HG03039 (cell line): ENCODE data around the gene NCOA1.
"Not testable (repeated sequence)": the region's sequence is repeated elsewhere in the genome, so short reads cannot be mapped to it uniquely, and the experiment has no call there.

ENCODE experiments used
- ATAC-seq: cut with Tn5 transposase; IDR thresholded peaks from one replicate; pipeline ENCODE4 v1.9.1; 2021; ENCODE audit warnings: mild to moderate bottlenecking, moderate library complexity; ENCODE audit not compliant: unreplicated experiment

NCOA1 gene

DNA sequence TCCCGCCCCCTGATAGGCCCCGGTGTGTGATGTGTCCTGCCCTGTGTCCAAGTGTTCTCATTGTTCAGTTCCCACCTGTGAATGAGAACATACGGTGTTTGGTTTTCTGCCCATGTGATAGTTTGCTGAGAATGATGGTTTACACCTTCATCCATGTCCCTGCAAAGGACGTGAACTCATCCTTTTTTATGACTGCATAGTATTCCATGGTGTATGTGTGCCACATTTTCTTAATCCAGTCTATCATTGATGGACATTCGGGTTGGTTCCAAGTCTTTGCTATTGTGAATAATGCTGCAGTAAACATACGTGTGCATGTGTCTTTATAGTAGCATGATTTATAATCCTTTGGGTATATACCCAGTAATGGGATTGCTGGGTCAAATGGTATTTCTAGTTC is 40.6 kb downstream of the NCOA1 start:
- not testable (repeated sequence) for ATAC-seq

DNA sequence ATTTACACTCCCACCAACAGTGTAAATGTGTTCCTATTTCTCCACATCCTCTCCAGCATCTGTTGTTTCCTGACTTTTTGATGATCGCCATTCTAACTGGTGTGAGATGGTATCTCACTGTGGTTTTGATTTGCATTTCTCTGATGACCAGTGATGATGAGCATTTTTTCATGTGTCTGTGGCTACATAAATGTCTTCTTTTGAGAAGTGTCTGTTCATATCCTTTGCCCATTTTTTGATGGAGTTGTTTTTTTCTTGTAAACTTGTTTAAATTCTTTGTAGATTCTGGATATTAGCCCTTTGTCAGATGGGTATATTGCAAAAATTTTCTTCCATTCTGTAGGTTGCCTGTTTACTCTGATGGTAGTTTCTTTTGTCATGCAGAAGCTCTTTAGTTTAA is 41.0 kb downstream of the NCOA1 start:
- not testable (repeated sequence) for ATAC-seq

- not testable (repeated sequence) for ATAC-seq
These were observed 42.5 kb downstream of the NCOA1 start for GRCh38 chr2:24533574-24533973.

- ATAC-seq: no peak
These were observed 47.7 kb downstream of the NCOA1 start for GRCh38 chr2:24538720-24539119.

DNA sequence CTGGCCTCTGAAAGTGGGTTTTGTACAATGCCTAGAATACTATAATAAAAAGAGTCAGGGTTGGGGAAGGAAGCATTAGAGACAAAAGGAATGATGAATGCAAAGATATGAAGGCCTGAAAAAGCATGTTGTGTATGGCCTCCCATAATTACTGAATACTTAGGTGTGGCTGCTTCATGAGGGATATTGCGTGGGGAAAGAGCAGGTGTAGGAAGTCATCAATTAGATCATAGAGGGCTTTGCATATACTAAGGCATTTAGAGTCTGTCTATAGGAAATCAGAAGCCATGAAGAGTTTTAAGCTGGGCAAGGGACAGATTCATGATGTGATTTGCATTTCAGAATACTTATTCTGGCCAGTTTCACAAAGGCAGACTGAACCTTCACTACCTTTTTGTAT is 48.2 kb downstream of the NCOA1 start:
- no peak for ATAC-seq

DNA sequence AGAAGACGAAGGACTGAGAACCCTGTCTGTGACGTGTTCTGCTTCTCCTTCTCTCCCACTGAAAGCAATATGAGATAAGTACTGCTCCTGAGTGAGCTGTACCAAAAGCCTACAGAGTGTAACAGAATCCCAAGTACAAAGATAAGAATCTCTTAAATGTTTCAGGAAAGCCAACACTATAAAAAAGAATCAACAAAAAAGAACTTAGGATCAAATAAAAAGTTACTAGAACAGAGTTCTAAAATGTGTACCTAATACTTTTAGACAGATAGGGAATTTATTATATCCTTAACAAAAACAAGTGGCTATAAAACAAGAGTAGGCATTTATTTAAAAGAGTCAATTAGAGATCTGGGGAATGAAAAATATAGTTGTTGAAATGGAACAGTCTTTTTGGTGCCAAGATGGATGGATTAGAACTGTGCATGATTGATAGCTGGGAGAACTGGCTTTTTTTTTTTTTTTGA is 49.0 kb downstream of the NCOA1 start:
- no peak for ATAC-seq

DNA sequence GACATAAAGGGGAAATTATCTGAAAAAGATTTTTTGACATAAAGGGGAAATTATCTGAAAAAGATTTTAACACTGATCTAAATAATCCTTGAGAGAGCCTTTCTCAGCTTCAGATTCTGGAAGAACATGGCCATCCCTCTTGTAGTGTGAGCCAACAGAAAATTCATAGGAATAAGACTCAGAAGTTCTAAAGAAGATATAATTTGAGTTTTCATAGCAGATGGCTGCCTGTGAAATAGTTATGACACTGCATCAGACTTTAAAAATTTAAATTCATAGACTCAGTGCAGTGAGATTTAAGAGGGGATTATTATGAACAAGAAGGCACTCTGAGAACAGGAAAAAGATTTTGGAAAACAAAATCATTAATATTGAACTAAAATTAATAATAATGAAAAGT is 50.6 kb downstream of the NCOA1 start:
- ATAC-seq: no peak

DNA sequence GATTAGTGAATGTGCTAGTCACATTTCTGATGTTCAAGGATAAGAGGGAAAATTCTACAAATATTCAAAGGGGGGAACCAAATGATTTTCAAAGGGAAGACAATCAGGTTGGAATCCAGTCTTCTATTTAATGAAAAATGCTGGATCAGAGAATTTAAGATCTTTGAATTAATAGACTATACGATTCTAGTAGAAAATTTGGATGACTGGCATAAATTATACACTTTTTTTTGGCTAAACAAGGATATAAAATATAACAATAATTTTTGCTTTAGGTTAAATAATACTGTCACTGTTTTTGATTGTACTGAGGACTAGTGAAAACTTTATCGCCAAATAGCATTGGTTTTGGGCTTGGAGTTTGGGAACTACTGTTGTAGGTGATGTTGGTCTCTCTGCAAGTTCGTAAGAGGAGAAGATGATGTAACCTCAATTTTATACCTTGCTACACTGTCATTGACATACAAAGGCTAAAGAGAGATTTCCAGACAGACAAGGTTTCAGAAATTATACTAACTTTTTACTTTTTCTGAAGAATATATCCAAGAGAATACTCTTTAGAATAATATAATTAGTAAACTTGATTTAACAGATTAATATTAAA is 51.3 kb downstream of the NCOA1 start:
- no peak for ATAC-seq

DNA sequence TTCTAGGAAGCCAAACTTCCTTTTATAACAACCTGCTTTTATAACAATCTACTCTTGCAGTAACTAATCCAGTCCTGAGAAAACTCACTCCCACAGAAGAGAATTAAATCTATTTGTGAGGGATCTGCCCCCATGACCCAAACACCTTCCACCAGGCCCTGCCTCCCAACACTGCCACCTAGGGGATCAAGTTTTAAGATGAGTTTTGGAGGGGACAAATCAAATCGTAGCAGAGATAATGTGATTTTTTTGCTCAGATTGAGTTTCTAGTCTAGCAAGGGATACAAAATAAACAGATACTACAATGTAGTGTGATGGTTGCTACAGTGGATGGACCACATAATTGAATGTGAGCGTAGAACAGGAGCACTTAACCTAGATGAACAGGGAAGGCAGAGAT is 52.2 kb downstream of the NCOA1 start:
- no peak for ATAC-seq

- ATAC-seq: no peak
These were observed 53.5 kb downstream of the NCOA1 start for GRCh38 chr2:24544456-24545115.

- ATAC-seq: no peak
These were observed 55.6 kb downstream of the NCOA1 start for GRCh38 chr2:24546669-24547068.

DNA sequence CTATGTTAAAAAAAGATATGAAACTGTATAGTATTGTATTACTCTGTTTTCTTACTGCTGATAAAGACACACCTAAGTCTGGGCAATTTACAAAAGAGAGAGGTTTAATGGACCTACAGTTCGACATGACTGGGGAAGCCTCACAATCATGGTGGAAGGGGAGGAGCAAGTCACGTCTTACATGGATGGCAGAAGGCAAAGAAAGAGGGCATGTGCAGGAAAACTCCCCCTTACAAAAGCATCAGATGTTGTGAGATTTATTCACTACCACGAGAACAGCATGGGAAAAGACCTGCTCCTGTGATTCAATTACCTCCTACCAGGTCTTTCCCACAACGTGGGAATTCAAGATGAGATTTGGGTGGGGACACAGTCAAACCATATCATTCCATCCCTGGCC is 57.0 kb downstream of the NCOA1 start:
- no peak for ATAC-seq

GRCh38 chr2:24550301-24550700 is 59.2 kb downstream of the NCOA1 start:
- not testable (repeated sequence) for ATAC-seq

- ATAC-seq: no peak
These were observed 60.0 kb downstream of the NCOA1 start for GRCh38 chr2:24551016-24551415.

DNA sequence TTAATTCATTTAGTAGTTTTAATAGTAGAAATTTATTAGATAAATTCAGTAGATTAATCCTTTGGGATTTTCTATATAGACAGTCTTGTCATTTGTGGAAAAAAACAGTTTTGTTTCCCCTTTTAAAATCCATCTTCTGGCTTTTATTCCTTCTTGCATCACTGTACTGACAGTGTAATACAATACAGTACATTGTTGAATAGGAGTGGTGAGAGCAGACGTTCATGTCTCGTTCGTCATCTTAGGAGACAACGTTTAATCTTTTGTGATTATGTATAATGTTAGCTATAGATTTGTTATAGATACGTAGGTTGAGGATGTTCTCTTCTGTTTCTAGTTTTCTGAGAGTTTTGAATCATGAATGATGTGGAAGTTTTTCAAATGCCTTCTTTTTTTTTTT is 61.8 kb downstream of the NCOA1 start:
- no peak for ATAC-seq

- no peak for ATAC-seq
These were observed 67.9 kb downstream of the NCOA1 start for GRCh38 chr2:24558781-24559472.

DNA sequence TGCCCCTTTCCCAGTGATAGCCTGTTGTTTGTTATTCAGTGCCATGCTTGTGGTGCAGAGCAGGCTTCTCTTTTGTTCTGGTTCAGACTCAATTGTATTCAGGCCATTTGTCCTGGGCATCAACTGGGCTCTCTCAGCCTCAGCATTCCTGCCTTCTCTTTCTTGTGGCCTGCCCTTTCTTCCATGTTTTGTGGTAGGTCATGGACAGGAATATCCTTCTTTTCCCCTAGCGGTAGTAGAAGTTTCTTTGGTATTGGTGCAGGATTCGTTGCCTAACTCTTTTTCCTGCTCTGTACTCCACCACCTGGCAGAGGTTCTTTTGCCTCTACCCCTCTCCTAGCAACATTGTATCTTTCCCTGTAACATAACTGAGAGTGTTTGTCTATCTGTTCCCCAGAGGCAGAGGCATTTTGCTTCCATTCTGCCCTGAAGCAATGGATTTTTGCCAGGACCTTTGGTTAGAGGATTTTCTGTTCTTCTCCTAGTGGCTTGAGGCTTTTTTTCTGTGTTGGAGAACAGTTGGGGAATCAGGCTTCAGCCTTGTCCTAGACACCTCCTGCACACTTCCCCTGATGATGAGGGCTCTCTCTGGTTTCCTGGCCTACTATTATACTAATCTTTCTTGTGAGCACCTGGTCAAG is 68.5 kb downstream of the NCOA1 start:
- ATAC-seq: no peak

DNA sequence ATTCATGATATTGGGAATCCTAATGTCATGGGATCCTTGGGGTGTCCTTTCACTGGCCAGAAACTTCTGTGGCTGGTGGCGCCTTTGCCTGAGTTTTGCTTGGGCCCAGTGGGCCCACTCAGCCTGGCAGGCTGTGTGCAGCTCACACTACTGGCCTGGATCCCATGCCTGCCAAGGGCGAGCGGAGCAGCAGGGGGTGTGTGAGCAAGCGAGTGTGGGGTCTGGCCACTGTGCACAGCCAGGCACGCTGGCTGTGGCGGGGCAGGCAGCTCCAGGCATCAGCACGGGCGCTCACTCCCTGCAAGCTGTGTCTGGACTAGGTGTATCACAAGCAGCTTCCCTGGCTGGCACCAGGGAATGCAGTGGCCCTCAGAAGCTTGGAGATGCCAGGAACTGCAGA is 74.5 kb downstream of the NCOA1 start:
- ATAC-seq: no peak

GRCh38 chr2:24566209-24566608 is 75.2 kb downstream of the NCOA1 start:
- ATAC-seq: no peak

DNA sequence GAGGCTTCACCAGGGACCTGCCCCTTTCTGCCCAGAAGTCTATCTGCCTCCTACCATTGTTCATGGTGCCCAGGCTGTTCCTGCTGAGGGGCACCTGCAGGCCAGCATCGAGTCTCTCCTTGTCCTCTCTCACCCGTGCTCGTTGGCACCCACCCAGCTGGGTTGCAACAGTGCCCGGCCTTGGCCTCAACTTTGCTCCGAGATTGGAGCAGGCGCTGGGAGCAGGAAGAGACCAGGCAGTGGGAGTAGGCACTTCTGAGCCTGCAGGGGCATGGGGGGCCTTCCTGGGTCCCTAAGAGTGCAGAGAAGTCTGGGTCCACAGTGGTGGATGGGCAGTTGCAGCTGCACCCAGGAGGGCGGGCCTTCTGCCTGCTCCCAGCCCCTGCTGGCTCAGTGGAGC is 75.6 kb downstream of the NCOA1 start:
- no peak for ATAC-seq

GRCh38 chr2:24568551-24568950 is 77.5 kb downstream of the NCOA1 start:
- no peak for ATAC-seq

- not testable (repeated sequence) for ATAC-seq
These were observed 78.5 kb downstream of the NCOA1 start for GRCh38 chr2:24569565-24569964.
